HG03045 (cell line): ENCODE measurements around the gene LARGE1.

Experiments
- ATAC-seq: cut with Tn5 transposase; IDR thresholded peaks from one replicate; pipeline ENCODE4 v1.9.1; 2021; ENCODE audit warnings: mild to moderate bottlenecking, moderate library complexity; ENCODE audit not compliant: unreplicated experiment

The LARGE1 gene

GRCh38 chr22:33914699-33915098, 5.6 kb downstream of the LARGE1 start:
- no peak for ATAC-seq

- no peak for ATAC-seq
Measured at GRCh38 chr22:33914131-33914530, 6.1 kb downstream of the LARGE1 start.

- no peak for ATAC-seq
Measured at GRCh38 chr22:33913188-33913587, 7.1 kb downstream of the LARGE1 start.

GRCh38 chr22:33909911-33910310, 10.4 kb downstream of the LARGE1 start:
- ATAC-seq = no peak

GRCh38 chr22:33909075-33909458, 11.2 kb downstream of the LARGE1 start:
- no peak for ATAC-seq

GRCh38 chr22:33908171-33909074, 11.9 kb downstream of the LARGE1 start:
- ATAC-seq = no peak

GRCh38 chr22:33906954-33907353, 13.3 kb downstream of the LARGE1 start:
- no peak for ATAC-seq

- no peak for ATAC-seq
Measured at GRCh38 chr22:33906475-33906874, 13.8 kb downstream of the LARGE1 start.

GRCh38 chr22:33903012-33903411, 17.3 kb downstream of the LARGE1 start:
- ATAC-seq = no peak

GRCh38 chr22:33902073-33902472, 18.2 kb downstream of the LARGE1 start:
- no peak for ATAC-seq

- no peak for ATAC-seq
Measured at GRCh38 chr22:33898121-33898520, 22.2 kb downstream of the LARGE1 start.

GRCh38 chr22:33897448-33897835, 22.8 kb downstream of the LARGE1 start:
- no peak for ATAC-seq

GRCh38 chr22:33896575-33897447, 23.5 kb downstream of the LARGE1 start:
- no peak for ATAC-seq

GRCh38 chr22:33896154-33896553, 24.1 kb downstream of the LARGE1 start:
- no peak for ATAC-seq

GRCh38 chr22:33895444-33895843, 24.8 kb downstream of the LARGE1 start:
- no peak for ATAC-seq

- ATAC-seq = no peak
Measured at GRCh38 chr22:33894515-33894914, 25.8 kb downstream of the LARGE1 start.

GRCh38 chr22:33894036-33894435, 26.2 kb downstream of the LARGE1 start:
- ATAC-seq = no peak

GRCh38 chr22:33893512-33893911, 26.8 kb downstream of the LARGE1 start:
- ATAC-seq = no peak

GRCh38 chr22:33891992-33892391, 28.3 kb downstream of the LARGE1 start:
- no peak for ATAC-seq

GRCh38 chr22:33891455-33891854, 28.8 kb downstream of the LARGE1 start:
- no peak for ATAC-seq

- ATAC-seq = no peak
Measured at GRCh38 chr22:33889748-33890147, 30.5 kb downstream of the LARGE1 start.

- ATAC-seq = no peak
Measured at GRCh38 chr22:33888821-33889220, 31.5 kb downstream of the LARGE1 start.
